Osteocyte (in vitro differentiated cells): Measurements from ENCODE around the gene GNAO1. TPM values are rescaled to one million over a fixed set of nuclear protein-coding genes. Genes with fewer than 3 reads are reported as not detected.
A peak's percentile ranks its signal among the peaks of the same experiment; 100 is the strongest.

Experiments
- DNase-seq: peaks from one replicate; pipeline ENCODE4 v3.0.0; 2021; ENCODE audit warnings: mixed read lengths; ENCODE audit not compliant: unreplicated experiment; ENCODE audit errors: extremely low spot score
- H3K27ac Mint-ChIP-seq: one replicate; pipeline ENCODE4 v1.8.0; 2021; ENCODE audit warnings: mild to moderate bottlenecking, mixed read lengths; ENCODE audit not compliant: unreplicated experiment
- H3K27me3 Mint-ChIP-seq: one replicate; pipeline ENCODE4 v1.8.0; 2021; ENCODE audit warnings: mixed read lengths; ENCODE audit not compliant: unreplicated experiment
- H3K36me3 Mint-ChIP-seq: one replicate; pipeline ENCODE4 v1.8.0; 2021; ENCODE audit warnings: mixed read lengths; ENCODE audit not compliant: unreplicated experiment
- H3K4me1 Mint-ChIP-seq: one replicate; pipeline ENCODE4 v1.8.0; 2021; ENCODE audit warnings: mixed read lengths; ENCODE audit not compliant: unreplicated experiment
- H3K4me3 Mint-ChIP-seq: one replicate; pipeline ENCODE4 v1.8.0; 2021; ENCODE audit warnings: mild to moderate bottlenecking, moderate library complexity, mixed read lengths; ENCODE audit not compliant: unreplicated experiment
- H3K9me3 Mint-ChIP-seq: one replicate; pipeline ENCODE4 v1.8.0; 2021; ENCODE audit warnings: mixed read lengths; ENCODE audit not compliant: unreplicated experiment
- CTCF ChIP-seq: fragments of 200-600 bp; sonication (generic); IDR thresholded peaks from 2 replicates; pipeline ENCODE4 v1.5.0; 2021; ENCODE audit warnings: antibody characterized with exemption, mild to moderate bottlenecking, moderate library complexity
- total RNA-seq: library from RNA; stranded (reverse); gene quantifications from 2 replicates; pipeline ENCODE4 v1.2.1, GENCODE V29; 2021

GNAO1 gene
- total RNA-seq, 1 donor from 2014 or later, result 0.56 TPM

GRCh38 chr16:56329887-56330286, 138.6 kb downstream of the GNAO1 start:
- Mint-ChIP-seq H3K4me1 (peaks cover 3% of the 10 kb centered on the region), H3K27me3 (no peaks in the 10 kb centered on the region), H3K27ac (no peak overlapping the region), H3K36me3 (no peaks in the 10 kb centered on the region), H3K4me3 (no peak overlapping the region), H3K9me3 (no peaks in the 10 kb centered on the region)
- no peak for DNase-seq
- TF ChIP-seq CTCF, result no peak

GRCh38 chr16:56330476-56330875, 139.2 kb downstream of the GNAO1 start:
- H3K4me1 Mint-ChIP-seq, result peaks cover 3% of the 10 kb centered on the region
- H3K27me3 Mint-ChIP-seq, result no peaks in the 10 kb centered on the region
- TF ChIP-seq CTCF, result no peak
- no peak overlapping the region for H3K27ac Mint-ChIP-seq
- no peak for DNase-seq
- no peak overlapping the region for H3K4me3 Mint-ChIP-seq
- H3K9me3 Mint-ChIP-seq, result no peaks in the 10 kb centered on the region
- no peaks in the 10 kb centered on the region for H3K36me3 Mint-ChIP-seq

GRCh38 chr16:56331399-56331798, 140.1 kb downstream of the GNAO1 start:
- no peaks in the 10 kb centered on the region for H3K9me3 Mint-ChIP-seq
- no peak overlapping the region for H3K27ac Mint-ChIP-seq
- H3K36me3 Mint-ChIP-seq, result no peaks in the 10 kb centered on the region
- TF ChIP-seq CTCF, result no peak
- no peak for DNase-seq
- no peak overlapping the region for H3K4me3 Mint-ChIP-seq
- H3K4me1 Mint-ChIP-seq, result peaks cover 3% of the 10 kb centered on the region
- no peaks in the 10 kb centered on the region for H3K27me3 Mint-ChIP-seq

- Mint-ChIP-seq H3K27ac (no peak overlapping the region), H3K27me3 (no peaks in the 10 kb centered on the region), H3K9me3 (no peaks in the 10 kb centered on the region), H3K4me1 (peaks cover 3% of the 10 kb centered on the region), H3K36me3 (no peaks in the 10 kb centered on the region), H3K4me3 (no peak overlapping the region)
- no peak for DNase-seq
- TF ChIP-seq CTCF, result no peak
Measured at GRCh38 chr16:56331915-56332314, 140.6 kb downstream of the GNAO1 start.

GRCh38 chr16:56332464-56333079, 141.3 kb downstream of the GNAO1 start:
- H3K9me3 Mint-ChIP-seq, result no peaks in the 10 kb centered on the region
- peak; percentile 56 for TF ChIP-seq CTCF
- H3K36me3 Mint-ChIP-seq, result no peaks in the 10 kb centered on the region
- H3K4me3 Mint-ChIP-seq, result no peak overlapping the region
- H3K4me1 Mint-ChIP-seq, result peaks cover 3% of the 10 kb centered on the region
- H3K27me3 Mint-ChIP-seq, result no peaks in the 10 kb centered on the region
- DNase-seq, result no peak
- no peak overlapping the region for H3K27ac Mint-ChIP-seq
